GM12878 (cell line): ENCODE measurements around the gene LPAR6. TPM values are rescaled to one million over a fixed set of nuclear protein-coding genes. Genes with fewer than 3 reads are reported as not detected.

Experiments used
- ATAC-seq: fragments of 200-7000 bp; cut with Tn5 transposase; 3 replicates; pipeline ENCODE4 v1.9.1; 2020; ENCODE audit warnings: mild to moderate bottlenecking, moderate library complexity
- BruUV-seq: library from RNA; stranded (reverse); fragments of 400-500 nt; replicated peaks from 2 replicates; lab custom pipeline; 2021; lab: Mats Ljungman, UMichigan
- CTCF ChIA-PET: fragments of 300-600 bp; sonication (Branson Sonifier 250); formaldehyde crosslinking; extraction: SDS; loops from one replicate; lab custom pipeline; 2021; ENCODE audit warnings: inconsistent platforms; lab: Yijun Ruan, JAX
- POLR2A ChIA-PET: fragments of 350-600 bp; formaldehyde crosslinking; extraction: SDS; loops from one replicate; lab custom pipeline; 2021; ENCODE audit warnings: inconsistent platforms; lab: Charles Lee
- RAD21 ChIA-PET: fragments of 300-600 bp; sonication (Branson Sonifier 250); formaldehyde crosslinking; loops from one replicate; lab custom pipeline; 2023; ENCODE audit warnings: antibody characterized with exemption; ENCODE audit not compliant: unreplicated experiment; lab: Charles Lee
- SMC1A ChIA-PET: fragments of 300-600 bp; sonication (Branson Sonifier 250); formaldehyde crosslinking; loops from one replicate; lab custom pipeline; 2023; ENCODE audit not compliant: unreplicated experiment, uncharacterized antibody; lab: Charles Lee
- DNase-seq: peaks from one replicate; pipeline ENCODE4 v3.0.0-alpha.2; 2011; ENCODE audit warnings: low read depth, low spot score
- FAIRE-seq: peaks from 3 replicates; lab custom pipeline; 2011; peaks lifted over from hg19 to GRCh38; lab: Jason Lieb, UNC
- H2AFZ ChIP-seq: 2 replicates; pipeline ENCODE4 v1.6.0; 2011; ENCODE audit warnings: low read depth, low read length, control low read depth; ENCODE audit not compliant: control insufficient read depth
- H3K27ac ChIP-seq: 2 replicates; pipeline ENCODE4 v1.5.1; 2011; ENCODE audit warnings: control low read depth; ENCODE audit not compliant: control insufficient read depth, insufficient read depth
- H3K27me3 ChIP-seq, 2 experiments: replicated peaks in 1 of 2; 2 replicates each; pipeline versions ENCODE4 v1.6.0 to v1.6.1; 2011; ENCODE audit warnings: low read length in 1 of 2; ENCODE audit not compliant: control insufficient read depth in 2 of 2, insufficient read depth in 2 of 2
- H3K36me3 ChIP-seq, 2 experiments: 2 replicates each; pipeline ENCODE4 v1.5.1; 2011; ENCODE audit warnings: low read length in 1 of 2; ENCODE audit not compliant: control insufficient read depth in 2 of 2, insufficient read depth in 2 of 2
- H3K4me1 ChIP-seq: 2 replicates; pipeline ENCODE4 v1.6.1; 2011; ENCODE audit warnings: mild to moderate bottlenecking, low read length, moderate library complexity, mixed read lengths; ENCODE audit not compliant: control insufficient read depth, insufficient read depth
- H3K4me2 ChIP-seq: 2 replicates; pipeline ENCODE4 v1.6.0; 2011; ENCODE audit warnings: control low read depth; ENCODE audit not compliant: control insufficient read depth, insufficient read depth
- H3K4me3 ChIP-seq: fragments of 200-600 bp; sonication (generic); 2 replicates; pipeline ENCODE4 v1.5.1; 2016
- H3K79me2 ChIP-seq: 2 replicates; pipeline ENCODE4 v1.6.0; 2011; ENCODE audit warnings: low read length; ENCODE audit not compliant: control insufficient read depth, insufficient read depth
- H3K9ac ChIP-seq: 2 replicates; pipeline ENCODE4 v1.8.0; 2011; ENCODE audit warnings: low read length, control low read depth, mixed read lengths; ENCODE audit not compliant: control insufficient read depth, insufficient read depth
- H3K9me3 ChIP-seq: replicated peaks from 3 replicates; pipeline ENCODE4 v1.5.1; 2011; ENCODE audit warnings: mild to moderate bottlenecking, low read length; ENCODE audit not compliant: control insufficient read depth, insufficient read depth
- H4K20me1 ChIP-seq: 2 replicates; pipeline ENCODE4 v1.6.0; 2011; ENCODE audit not compliant: control insufficient read depth, insufficient read depth
- BACH1 ChIP-seq: fragments of 450-650 bp; IDR thresholded peaks from 2 replicates; pipeline ENCODE4 v1.6.1; 2017; ENCODE audit warnings: mild to moderate bottlenecking, borderline replicate concordance
- CBX5 ChIP-seq: sonication (generic); IDR thresholded peaks from 2 replicates; pipeline ENCODE4 v1.6.1; 2016; ENCODE audit warnings: low read depth, moderate library complexity, mild to moderate bottlenecking, inconsistent platforms
- CHD2 ChIP-seq: IDR thresholded peaks from 2 replicates; pipeline ENCODE4 v1.6.1; 2011; ENCODE audit warnings: low read depth, low read length, improper control_type of control experiment, borderline replicate concordance
- ELK1 ChIP-seq: IDR thresholded peaks from 2 replicates; pipeline ENCODE4 v1.6.1; 2012; ENCODE audit warnings: low read depth, low read length, improper control_type of control experiment
- SMARCA5 ChIP-seq: fragments of 450-650 bp; IDR thresholded peaks from 2 replicates; pipeline ENCODE4 v1.6.1; 2017; ENCODE audit warnings: mild to moderate bottlenecking
- SPI1 ChIP-seq: IDR thresholded peaks from 2 replicates; pipeline ENCODE4 v1.6.1; 2011; ENCODE audit warnings: low read depth, mild to moderate bottlenecking, low read length, moderate library complexity, borderline replicate concordance; ENCODE audit not compliant: insufficient read depth
- ZSCAN29 ChIP-seq: fragments of 450-650 bp; IDR thresholded peaks from 2 replicates; pipeline ENCODE4 v1.6.1; 2017; ENCODE audit warnings: mild to moderate bottlenecking, moderate library complexity
- WGBS: methylation state at CpG from one replicate; pipeline ENCODE4 v1.1.6; 2016; ENCODE audit warnings: low lambda C conversion rate; ENCODE audit not compliant: insufficient replicate concordance, insufficient coverage; ENCODE audit errors: missing lambda C conversion rate; 5-methylcytosine and 5-hydroxymethylcytosine counted together
- in situ Hi-C: fragments of 300-500 bp; cut with MboI; formaldehyde crosslinking; loops from 9 replicates; pipeline ENCODE4 v1.14.3; 2018; ENCODE audit warnings: mixed read lengths
- intact Hi-C: fragments of 100-400 bp; cut with micrococcal nuclease; formaldehyde crosslinking; loops from one replicate; pipeline ENCODE4 v1.14.2; 2022; ENCODE audit not compliant: unreplicated experiment
- polyA plus RNA-seq, 11 experiments: library from polyadenylated mRNA; depleted of rRNA in 4 of 11; unstranded in 6 of 11; stranded (reverse) in 5 of 11; fragments of >200 nt; fragmentation: Nextera tagmentation in 4 of 11; fragmentation: Illumina TruSeq in 1 of 11; extraction: Ambion mirVana in 4 of 11; extraction: Trizol in 1 of 11; gene quantifications; 1 replicate in 1 of 11; 2 replicates in 10 of 11; pipeline versions ENCODE4 v1.2.1 to v1.2.3, GENCODE V29; 2011 to 2016; ENCODE audit warnings: inconsistent platforms in 2 of 11, missing spikeins in 2 of 11, low read depth in 1 of 11
- total RNA-seq, 4 experiments: library from RNA; depleted of rRNA in 3 of 4; stranded (reverse); fragments of >200 nt in 3 of 4; fragmentation: Illumina TruSeq in 1 of 4; extraction: Trizol in 1 of 4; gene quantifications; 2 replicates each; pipeline versions ENCODE4 v1.2.1 to v1.2.3, GENCODE V29; 2013 to 2021

LPAR6 gene
- total and polyA plus RNA-seq, 10 of the 15 experiments (the other 5 are each of a cell fraction or from before 2014, with no cell fraction given) = 1.4 to 4.2 (median 2.8) TPM

GRCh38 chr13:48437371-48437770, 24.5 kb upstream of the LPAR6 start:
- H3K4me2 ChIP-seq = no peak overlapping the region
- H3K9ac ChIP-seq = no peak overlapping the region
- H4K20me1 ChIP-seq = no peaks in the 10 kb centered on the region
- no peak overlapping the region for H2AFZ ChIP-seq
- SMC1A ChIA-PET = interaction anchor here (1.0 kb wide), 1 partner anchor 198 kb away, joined by 3 read pairs; no protein-coding TSS in a partner anchor
- no peak for FAIRE-seq
- no peak overlapping the region for H3K4me3 ChIP-seq
- H3K79me2 ChIP-seq = no peaks in the 10 kb centered on the region
- no peaks in the 10 kb centered on the region; the same call in 2 of the 3 replicates for H3K9me3 ChIP-seq
- WGBS = 78% methylated on average over 3 of the region's 3 CpGs
- in situ Hi-C loops = no loop called here
- H3K4me1 ChIP-seq = no peaks in the 10 kb centered on the region
- RAD21 ChIA-PET = no interaction called here
- POLR2A ChIA-PET = interaction anchor here (0.5 kb wide), 1 partner anchor 1251 kb away, joined by 7 read pairs; no protein-coding TSS in a partner anchor
- no peaks in the 10 kb centered on the region for H3K27me3 ChIP-seq
- no peak for DNase-seq
- no peaks in the 10 kb centered on the region for H3K36me3 ChIP-seq
- no peak for ATAC-seq
- BruUV-seq = no TSS peak
- H3K27ac ChIP-seq = no peak overlapping the region
- CTCF ChIA-PET = no interaction called here
- intact Hi-C loops = no loop called here
- TF ChIP-seq SPI1 (no peak), CHD2 (no peak), BACH1 (no peak), CBX5 (no peak), ELK1 (no peak), ZSCAN29 (no peak), SMARCA5 (no peak)
